Ovary (tissue), 3 donors: Measurements from ENCODE around the gene FAM107A.

Experiments used
- CTCF ChIP-seq, 3 donors: fragments of 450-650 bp in 2 of 3; fragments of 200-600 bp in 1 of 3; IDR thresholded peaks; one replicate each; pipeline versions ENCODE4 v1.5.1 to v1.8.0; 2016 to 2022; ENCODE audit warnings: antibody characterized with exemption in 3 of 3, mild to moderate bottlenecking in 1 of 3
- EP300 ChIP-seq: sonication (generic); formaldehyde crosslinking; IDR thresholded peaks from one replicate; pipeline ENCODE4 v1.6.1; 2017; ENCODE audit warnings: antibody characterized with exemption
- POLR2A ChIP-seq: fragments of 450-650 bp; IDR thresholded peaks from one replicate; pipeline ENCODE4 v1.6.1; 2017; ENCODE audit warnings: antibody characterized with exemption, mild to moderate bottlenecking, moderate library complexity
- donor health status: DM: no; HTN: no; CAD: no.

GRCh38 chr3:58563386-58564035 is 13.7 kb downstream of the FAM107A start:
- TF ChIP-seq CTCF (IDR thresholded peaks at IDR 0.05) (no peak), EP300 (no peak), POLR2A (no peak)
